Daoy (cell line): Measurements from ENCODE around the gene ZNF415. TPM values are rescaled to one million over a fixed set of nuclear protein-coding genes. Genes with fewer than 3 reads are reported as not detected.
A peak's percentile ranks its signal among the peaks of the same experiment; 100 is the strongest.
"Not testable (repeated sequence)": the region's sequence is repeated elsewhere in the genome, so short reads cannot be mapped to it uniquely, and the experiment has no call there.

Experiments used
- DNase-seq: peaks from one replicate; pipeline ENCODE4 v3.0.0-alpha.2; 2015; ENCODE audit warnings: low read depth
- total RNA-seq: library from RNA; depleted of rRNA; stranded (reverse); fragments of >200 nt; shearing (Covaris generic); gene quantifications from 2 replicates; pipeline ENCODE4 v1.2.3, GENCODE V29; 2014; rRNA removed

ZNF415 gene
- total RNA-seq: 8.7 and 11.5 TPM in 2 replicates

DNA sequence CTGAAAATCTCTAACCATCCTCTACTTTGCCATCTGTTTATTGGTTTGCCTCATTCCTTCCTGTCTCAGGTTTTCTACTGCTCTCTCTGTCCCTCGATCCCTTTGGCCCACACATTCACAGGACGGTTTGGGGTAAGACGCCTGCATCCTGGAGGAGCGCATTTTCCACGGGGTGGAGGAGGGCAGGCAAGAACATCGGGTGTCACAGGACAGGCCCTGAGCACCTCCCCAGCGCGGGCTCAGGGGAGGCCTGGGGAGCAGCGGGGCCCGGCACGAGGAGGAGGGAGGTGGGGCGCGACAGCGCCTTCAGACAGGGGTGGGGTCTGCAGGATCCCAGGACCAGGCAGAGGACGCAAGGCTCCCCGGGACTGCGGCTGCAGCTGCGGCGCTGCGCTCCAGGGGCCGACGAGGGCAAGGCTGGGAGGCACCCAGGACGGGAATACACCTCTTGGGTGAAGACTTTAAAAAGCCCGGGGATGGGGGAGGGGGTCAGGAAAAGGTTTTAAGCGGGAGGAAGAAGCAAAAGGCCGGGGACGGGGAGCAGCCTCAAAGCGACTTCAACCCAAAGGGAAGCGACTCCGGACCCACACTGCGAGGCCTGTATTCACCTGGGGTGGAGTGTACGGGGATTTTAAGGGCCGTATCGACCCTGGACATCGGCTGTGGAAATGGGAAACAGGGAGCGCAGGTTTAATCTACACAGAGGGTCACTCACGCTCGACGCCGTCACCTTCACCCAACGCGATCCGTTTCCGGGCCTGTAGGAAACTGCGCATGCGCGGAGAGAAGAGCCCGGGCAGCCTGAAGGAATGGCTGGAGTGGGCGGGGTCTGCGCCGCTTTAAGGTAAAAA, at the start of gene ZNF415:
Gene ZNF415, minus strand, starts transcription at position 770 of the 851 bp plus-strand sequence. CDS start 10,234 bp downstream, outside the sequence.
- DNase-seq: peak; percentile 89

DNA sequence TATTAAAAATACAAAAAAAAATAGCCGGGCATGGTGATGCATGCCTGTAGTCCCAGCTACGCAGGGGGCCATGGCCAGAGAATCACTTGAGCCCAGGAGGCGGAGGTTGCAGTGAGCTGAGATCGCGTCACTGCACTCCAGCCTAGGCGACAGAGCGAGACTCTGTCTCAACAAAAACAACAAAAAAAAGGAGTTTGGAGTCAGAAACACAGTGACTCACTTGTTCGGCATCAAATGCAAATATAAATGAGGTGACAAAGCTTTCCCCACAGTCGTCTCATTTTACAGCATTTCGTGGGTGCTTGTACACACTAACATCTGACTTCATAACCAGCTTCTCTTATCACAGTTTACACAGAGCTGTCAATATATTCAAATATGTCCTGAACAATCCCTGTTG, 49.5 kb upstream of the ZNF415 start:
- DNase-seq: peak; percentile 92

DNA sequence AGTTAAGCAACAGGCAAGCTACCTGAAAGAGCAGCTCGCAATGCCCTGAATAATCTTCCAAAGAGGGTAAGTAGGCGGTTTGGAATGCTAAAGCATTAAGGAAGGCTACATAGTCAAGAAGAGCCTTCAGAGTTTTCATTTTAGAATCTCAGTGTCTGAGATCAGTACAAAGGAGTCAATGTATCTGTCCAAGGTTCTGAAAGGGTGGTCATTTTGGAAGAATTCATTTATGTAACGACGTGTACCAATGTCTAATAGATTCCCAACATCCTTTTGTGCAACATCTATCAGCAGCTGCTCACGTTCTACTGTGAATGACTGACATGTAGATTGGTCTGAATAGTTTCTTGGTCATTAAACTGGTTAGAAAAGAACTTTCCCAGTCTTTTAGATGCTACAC, 45.3 kb upstream of the ZNF415 start:
- DNase-seq: no peak

DNA sequence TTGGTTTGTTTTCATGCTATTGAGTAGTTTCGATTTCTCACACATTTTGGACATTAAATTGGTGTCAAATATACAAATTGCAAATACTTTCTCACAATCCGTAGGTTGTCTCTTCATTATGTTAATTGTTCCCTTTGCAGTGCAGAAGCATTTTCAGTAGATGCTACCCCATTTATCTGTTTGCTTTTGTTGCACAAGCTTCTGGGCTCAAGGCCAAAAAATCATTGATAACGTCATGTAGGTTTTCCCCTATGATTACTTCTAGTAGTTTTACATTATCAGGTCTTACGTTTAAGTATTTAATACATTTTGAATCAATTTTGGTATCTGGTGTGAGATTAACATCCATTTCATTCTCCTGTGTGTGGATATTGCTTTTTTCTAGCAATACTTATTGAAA, 40.2 kb upstream of the ZNF415 start:
- no peak for DNase-seq

DNA sequence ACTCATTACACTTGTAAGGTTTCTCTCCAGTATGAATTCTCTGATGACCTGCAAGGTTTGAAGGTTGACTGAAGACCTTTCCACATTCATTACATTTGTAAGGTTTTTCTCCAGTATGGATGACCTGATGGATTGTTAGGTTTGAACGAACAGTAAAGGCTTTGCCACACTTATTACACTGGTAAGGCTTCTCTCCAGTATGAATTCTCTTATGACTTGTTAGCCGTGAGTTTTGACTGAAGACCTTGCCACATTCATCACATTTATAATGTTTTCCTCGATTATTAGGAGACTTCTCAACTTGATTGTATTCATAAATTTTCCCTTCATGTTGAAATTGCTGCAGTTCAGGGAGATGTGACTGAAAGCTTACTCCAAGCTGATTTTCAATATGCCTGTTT, 33.0 kb upstream of the ZNF415 start:
- DNase-seq: no peak

DNA sequence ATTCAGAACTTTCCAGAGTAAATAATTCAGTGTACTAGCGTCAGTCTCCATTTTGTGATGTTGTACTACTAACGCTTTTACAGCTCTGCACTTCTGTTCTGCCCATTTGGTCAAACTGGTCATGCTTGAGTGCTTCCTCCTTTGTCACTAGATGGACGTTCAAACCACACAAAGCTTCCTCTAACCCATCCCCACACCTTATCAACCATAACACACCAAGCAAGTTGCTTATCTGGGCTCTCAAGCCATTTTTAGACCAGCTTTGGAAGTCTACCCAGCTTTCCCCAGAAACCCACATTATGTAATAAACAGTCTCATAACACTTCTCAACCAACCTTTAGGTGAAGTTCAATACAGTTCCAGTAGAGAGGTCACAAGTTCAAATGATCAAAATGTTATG, 28.4 kb upstream of the ZNF415 start:
- no peak for DNase-seq

DNA sequence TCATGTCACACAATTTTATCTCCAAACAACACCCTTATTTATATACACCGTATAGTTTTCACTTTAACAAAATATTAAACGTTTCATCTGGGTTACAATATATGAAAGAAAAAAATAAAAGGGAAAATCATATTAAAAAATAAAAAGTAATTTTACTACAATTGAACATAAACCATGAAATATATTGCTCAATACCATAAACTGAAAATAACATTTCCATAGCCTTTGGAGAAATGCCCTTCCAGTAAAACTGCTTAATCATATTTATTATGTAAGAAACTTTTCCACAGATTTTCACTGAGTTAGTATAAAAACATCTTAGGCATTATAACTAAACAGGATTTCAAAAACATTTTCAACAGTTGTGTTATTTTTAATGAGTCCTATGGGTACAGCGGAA, 27.6 kb upstream of the ZNF415 start:
- DNase-seq: no peak

DNA sequence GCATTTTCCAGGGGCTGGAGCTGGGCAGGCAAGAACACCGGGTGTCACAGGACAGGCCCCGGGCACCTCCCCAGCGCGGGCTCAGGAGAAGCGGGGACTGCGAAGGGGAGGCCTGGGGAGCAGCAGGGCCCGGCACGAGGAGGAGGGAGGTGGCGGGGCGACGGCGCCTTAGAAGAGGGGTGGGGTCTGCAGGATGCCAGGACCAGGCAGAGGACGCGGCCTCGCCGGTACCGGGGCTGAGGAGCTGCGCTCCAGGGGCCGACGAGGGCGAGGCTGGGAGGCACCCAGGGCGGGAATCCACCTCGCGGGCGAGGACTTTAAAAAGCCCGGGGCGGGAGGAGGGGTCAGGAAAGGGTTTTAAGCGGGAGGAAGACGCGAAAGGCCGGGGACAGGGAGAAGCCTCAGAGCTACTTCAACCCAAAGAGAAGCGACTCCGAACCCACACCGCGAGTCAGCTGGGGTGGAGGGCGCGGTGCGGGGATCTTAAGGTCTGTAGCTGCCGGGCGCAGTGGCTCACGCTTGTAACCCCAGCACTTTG, 25.5 kb upstream of the ZNF415 start:
- DNase-seq: peak; percentile 42

DNA sequence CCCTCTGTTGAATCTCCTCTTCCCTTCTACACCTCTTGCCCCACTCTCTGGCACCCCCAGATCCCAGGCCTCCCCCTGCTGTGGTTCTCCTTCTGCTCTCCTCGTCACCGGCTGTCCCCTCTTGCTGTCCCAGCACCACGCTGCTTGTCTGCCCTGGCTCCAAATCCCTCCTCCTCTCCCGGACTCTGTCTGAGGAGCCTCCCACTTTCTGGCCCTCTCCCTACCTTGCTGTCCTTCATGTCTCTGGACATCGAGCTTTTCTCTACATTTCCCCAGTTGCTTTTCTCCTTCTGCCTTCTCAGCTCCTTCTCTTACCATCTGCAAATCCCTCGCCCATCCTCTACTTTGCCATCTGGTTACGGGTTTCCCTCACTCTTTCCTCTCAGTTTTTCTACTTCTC, 24.9 kb upstream of the ZNF415 start:
- DNase-seq: peak; percentile 18

DNA sequence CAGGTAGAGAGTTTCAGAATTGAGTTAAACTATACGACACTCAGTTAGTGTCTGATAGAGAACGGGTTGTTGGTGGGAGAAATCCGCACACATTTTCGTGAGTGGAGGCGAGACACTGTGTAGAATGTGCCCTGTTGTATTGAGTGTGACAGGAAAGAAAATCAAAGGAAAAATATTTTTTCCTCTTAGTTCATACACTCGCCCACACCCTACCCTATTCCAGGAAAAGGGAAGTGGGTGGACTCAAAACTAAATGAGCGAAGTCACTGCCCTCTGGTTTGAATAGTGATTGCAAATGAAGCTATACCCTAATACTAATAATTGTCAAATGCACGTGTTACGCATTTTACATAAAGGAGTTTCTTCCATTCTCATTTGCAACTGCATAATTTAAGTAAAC, 24.1 kb upstream of the ZNF415 start:
- DNase-seq: no peak

DNA sequence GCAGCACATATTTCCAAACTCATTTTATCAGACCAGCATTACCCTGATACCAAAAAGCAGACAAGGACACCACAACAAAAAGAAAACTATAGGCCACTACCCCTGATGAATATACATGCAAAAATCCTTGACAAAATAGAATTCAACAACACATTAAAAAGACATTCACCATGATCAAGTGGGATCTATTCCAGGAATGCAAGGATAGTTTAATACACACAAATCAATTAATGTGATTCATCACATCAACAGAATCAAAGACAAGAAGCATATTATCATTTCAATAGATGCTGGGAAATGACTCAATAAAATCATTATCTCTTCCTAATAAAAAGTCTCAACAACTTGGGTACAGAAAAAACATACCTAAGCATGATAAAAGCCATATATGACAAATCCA, 14.9 kb upstream of the ZNF415 start:
- DNase-seq: no peak

DNA sequence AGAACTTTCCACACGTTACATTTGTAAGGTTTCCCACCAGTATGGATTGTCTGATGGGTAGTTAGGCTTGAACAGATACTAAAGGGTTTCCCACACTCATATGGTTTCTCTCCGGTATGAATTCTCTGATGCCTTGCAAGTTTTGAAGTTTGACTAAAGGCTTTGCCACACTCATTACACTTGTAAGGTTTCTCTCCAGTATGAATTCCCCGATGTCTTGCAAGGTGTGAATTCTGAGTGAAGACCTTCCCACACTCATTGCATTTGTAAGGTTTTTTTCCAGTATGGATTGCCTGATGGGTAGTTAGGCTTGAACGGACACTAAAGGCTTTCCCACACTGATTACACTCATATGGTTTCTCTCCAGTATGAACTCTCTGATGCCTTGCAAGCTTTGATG, 7.6 kb upstream of the ZNF415 start:
- no peak for DNase-seq

DNA sequence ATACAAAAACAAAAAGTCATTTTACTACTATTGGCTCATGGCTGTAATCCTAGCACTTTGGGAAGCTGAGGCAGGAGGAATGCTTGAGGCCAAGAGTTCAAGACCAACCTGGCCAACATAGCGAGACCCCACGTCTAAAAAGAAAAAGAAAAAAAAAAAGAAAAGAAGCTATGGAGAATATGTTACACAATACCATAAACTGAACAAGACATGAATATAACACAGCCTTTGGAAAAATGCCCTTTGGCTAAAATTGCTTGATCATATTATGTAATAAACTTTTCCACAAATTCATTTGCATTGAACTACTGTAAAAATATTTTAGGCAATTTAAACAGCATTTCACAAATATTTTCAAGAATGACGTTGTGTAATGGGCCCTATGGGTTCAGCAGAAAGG, 3.7 kb upstream of the ZNF415 start:
- DNase-seq: no peak

DNA sequence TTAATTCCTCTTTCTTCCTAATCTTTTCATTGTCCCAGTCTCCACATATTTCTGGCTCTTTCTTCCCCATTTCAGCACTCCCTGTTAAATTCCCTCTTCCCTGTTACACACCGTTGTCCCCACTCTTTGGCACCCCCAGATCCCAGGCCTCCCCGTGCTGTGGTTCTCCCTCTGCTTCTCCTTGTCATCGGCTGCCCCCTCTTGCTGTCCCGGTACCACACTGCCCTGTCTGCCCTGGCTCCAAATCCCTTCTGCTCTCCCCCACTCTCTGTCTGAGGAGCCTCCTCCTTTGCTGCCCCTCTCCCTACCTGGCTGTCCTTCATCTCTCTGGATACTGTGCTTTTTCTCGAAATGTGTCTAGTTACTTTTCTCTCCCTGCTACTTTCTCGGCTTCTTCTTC, 983 bp downstream of the ZNF415 start:
- peak; percentile 6 for DNase-seq

DNA sequence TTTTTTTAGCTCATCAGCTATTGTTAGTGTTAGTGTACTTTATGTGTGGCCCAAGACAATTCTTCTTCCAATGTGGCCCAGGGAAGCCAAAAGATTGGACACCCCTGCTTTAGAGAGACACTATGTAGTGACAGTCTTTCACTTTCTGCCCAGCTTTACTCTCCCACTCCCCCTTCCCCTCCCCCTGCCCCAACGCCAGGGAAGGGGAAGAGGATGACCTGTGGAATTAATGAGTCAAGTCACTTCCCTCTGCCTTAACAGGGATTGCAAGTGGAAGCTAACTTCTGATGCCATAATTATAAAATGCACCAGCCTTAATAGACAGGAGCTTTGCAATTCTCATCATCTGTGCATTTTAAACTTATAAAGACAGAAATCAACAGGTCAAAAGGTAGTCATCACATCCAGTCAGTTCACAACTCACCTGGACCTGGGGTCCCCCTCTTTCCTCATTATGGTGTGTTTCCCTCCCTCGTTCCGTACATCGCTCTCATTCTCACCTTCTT, 1.6 kb downstream of the ZNF415 start:
- DNase-seq: peak; percentile 11

DNA sequence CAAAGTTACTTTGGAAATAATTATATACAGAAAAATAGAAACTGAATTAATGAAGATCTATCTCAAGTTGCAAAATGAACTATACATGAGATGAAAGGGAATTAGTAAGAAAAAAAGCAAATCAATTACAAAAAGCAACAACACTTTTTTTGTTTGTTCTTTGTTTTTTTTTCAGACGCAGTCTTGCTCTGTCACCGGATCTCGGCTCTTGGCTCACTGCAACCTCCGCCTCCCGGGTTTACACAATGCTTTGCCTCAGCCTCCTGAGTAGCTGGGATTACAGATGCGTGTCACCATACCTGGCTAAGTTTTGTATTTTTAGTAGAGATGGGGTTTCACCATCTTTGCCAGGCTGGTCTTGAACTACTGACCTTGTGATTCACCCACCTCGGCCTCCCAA, 2.2 kb downstream of the ZNF415 start:
- no peak for DNase-seq

DNA sequence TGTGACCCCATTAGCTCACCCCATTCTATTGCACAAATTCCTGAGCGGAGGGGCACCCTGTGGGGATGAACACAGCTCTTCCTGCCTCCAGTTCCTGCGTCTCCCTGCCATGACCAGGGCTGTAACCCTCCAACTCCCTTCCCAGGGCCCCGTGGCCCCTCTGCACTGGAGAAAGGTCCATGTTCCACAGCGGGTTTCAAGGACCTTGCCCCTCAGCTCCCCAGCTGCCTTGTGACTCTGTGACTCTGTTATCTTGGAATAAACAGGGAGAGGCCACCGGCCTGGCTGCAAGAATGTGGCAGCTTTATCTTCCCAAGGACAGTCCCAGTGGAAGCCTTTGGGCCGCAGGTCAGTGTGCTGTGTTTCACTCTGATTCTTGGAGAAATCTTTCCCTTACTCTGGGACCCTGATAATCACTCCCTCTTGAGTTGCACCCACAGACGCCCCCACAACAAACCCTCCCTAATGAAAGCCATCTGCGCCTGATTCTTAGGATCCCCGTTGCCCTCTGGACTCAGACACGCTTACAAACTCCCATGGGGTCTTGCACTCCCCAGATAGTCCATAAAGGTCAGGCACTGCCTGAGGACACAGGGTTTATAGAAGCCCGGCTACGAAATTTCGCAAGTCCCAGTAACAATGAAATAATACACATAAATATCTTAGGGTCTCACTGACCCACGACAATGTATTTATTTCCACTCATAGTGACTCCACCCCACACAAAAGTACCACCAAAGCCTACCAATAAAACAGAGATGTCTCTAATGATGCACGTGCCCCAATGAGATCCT, 5.8 kb downstream of the ZNF415 start:
- not testable (repeated sequence) for DNase-seq

DNA sequence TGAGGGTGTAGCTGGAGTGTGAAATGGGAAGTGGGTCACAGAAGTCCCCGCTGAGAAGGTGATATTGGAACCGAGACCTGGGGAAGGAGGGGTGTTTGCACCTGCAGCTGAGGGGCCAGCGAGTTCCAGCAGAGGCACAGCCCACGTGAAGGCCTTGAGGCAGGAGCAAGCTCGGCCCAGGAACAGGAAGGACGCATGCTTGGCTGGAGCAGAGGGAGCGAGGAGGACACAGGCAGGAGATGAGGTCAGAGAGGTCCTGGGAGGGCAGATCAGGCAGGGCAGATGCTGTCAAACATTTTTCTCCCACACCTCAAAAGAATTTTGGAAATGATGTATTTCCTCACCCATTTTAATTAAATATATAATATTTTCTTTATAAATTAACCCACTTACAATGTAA, 9.3 kb downstream of the ZNF415 start:
- DNase-seq: no peak

DNA sequence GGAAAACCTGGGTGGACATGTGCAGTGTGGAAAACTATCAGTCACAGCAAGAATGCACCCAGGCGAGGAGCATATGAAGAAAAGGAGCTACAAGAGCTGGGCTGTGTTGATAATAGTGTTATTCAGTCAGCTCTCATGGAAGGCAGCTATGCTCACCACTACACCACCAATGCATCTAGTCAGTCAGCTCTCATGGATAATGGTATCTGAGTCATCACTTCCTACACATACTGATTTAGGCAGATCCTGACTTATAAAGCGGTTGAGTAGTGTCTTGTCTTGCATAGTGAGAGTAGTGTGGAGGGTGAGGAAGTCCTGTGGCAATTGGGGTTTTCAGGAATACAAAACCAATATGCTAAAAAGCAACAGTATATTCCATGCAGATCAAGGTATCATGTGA, 20.4 kb downstream of the ZNF415 start:
- DNase-seq: peak; percentile 12

DNA sequence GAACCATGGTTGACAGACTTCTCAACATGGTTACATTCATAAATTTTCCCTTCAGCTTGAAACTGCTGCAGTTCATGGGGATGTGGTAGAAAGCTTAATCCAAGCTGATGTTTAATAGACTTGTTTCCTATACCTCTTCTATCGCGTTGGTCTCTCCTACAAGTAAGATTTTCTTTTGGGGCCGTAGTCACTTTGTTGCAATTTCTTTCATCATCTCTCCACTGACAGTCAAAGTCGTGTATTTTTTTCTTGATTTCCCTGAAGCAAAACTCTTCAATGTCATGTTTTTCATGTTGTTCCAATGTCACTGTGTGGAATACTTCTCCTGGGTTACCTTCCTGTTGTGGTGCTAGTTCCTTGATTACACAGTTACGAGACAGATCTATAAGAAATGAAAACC, 23.2 kb downstream of the ZNF415 start:
- no peak for DNase-seq

DNA sequence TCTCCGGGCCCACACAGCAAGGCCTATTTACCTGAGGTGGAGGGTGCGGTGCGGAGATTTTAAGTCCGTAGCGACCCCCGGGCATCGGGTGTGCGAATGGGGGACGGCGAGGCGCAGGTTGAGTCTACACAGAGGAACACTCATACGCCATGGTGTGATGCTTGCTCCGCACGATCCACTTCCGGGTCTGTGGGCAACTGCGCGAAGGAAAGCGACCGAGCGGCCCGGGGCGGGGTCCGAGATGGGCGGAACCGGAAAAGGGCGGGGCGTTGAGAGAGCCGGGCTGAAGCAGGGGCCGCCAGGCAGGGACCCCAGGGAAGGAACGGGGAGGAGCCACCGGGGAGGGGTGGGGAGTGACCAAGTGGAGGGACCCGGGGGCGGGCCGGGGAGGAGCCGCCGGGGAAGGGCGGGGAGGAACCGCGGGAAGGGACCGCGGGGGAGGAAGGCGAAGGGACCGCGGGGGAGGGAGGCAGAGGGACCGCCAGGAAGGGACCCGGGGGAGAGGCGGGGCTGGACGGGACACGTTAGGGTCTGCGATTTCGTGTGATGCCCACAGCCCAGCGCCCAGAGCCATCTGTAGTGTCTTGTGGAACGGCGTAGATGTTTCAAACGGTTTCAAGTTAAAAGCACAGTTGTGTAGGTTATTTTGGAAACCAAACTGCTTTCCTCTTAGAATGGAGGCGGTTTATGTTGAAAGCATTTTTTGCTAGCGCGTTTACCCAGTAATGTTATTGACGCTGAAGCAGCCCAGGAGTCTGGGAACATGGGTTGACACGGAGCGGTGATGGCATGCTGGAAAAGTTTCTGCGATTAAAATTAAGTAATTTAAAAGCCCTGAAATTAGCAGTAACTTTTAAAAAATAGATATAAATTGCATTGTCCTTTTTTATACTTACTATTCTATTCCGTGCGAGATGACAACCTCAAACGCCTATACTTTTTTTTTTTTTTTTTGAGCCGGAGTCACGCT, 29.2 kb downstream of the ZNF415 start, which contains the start of gene ZNF160:
Gene ZNF160, minus strand, starts transcription at position 189 of the 970 bp plus-strand sequence. CDS start 17,146 bp downstream, outside the sequence.
- peak; percentile 98 for DNase-seq
